B cell (primary cell): ENCODE measurements around the gene BLACAT1. TPM values are rescaled to one million over a fixed set of nuclear protein-coding genes. Genes with fewer than 3 reads are reported as not detected.

Experiments
- ATAC-seq: fragments of 200-7000 bp; cut with Tn5 transposase; one replicate; pipeline ENCODE4 v1.10.0; 2021; ENCODE audit warnings: low read depth, mild to moderate bottlenecking, moderate number of reproducible peaks, moderate library complexity
- CTCF ChIA-PET: fragments of 350-600 bp; sonication (Branson Sonifier 250); formaldehyde crosslinking; loops from one replicate; lab custom pipeline; 2021; ENCODE audit warnings: antibody characterized with exemption, inconsistent platforms; lab: Charles Lee
- POLR2A ChIA-PET: fragments of 350-600 bp; sonication (Branson Sonifier 250); formaldehyde crosslinking; loops from one replicate; lab custom pipeline; 2021; ENCODE audit warnings: antibody characterized with exemption; lab: Charles Lee
- DNase-seq: peaks from one replicate; pipeline ENCODE4 v3.0.0; 2013
- H2AFZ ChIP-seq: 2 replicates; pipeline ENCODE4 v1.6.1; 2012; ENCODE audit warnings: mild to moderate bottlenecking, low read depth, low read length; ENCODE audit not compliant: insufficient read depth, poor library complexity, severe bottlenecking
- H3K27ac ChIP-seq, 2 donors: 1 replicate in 1 of 2; 2 replicates in 1 of 2; pipeline ENCODE4 v1.5.1; 2012 to 2013; ENCODE audit warnings: low read length in 2 of 2, mild to moderate bottlenecking in 2 of 2, moderate library complexity in 1 of 2
- H3K27me3 ChIP-seq, 4 experiments: fragments of 200-600 bp in 1 of 4; sonication (generic) in 1 of 4; replicated peaks in 1 of 4; 1 replicate in 2 of 4; 2 replicates in 2 of 4; pipeline versions ENCODE4 v1.6.1 to v1.7.0; 2013 to 2016; ENCODE audit warnings: low read length in 3 of 4, mild to moderate bottlenecking in 2 of 4, mixed read lengths in 1 of 4, moderate library complexity in 1 of 4; ENCODE audit not compliant: insufficient read depth in 4 of 4, control insufficient read depth in 3 of 4; ENCODE audit errors: control extremely low read depth in 1 of 4
- H3K36me3 ChIP-seq, 2 experiments: replicated peaks in 1 of 2; 1 replicate in 1 of 2; 2 replicates in 1 of 2; pipeline versions ENCODE4 v1.6.1 to v1.7.1; 2013; ENCODE audit warnings: low read length in 1 of 2; ENCODE audit not compliant: insufficient read depth in 2 of 2, control insufficient read depth in 1 of 2; ENCODE audit errors: control extremely low read depth in 1 of 2, extremely low read depth in 1 of 2
- H3K4me1 ChIP-seq, 2 donors: fragments of 200-600 bp in 1 of 2; sonication (generic) in 1 of 2; 1 replicate in 1 of 2; 2 replicates in 1 of 2; pipeline versions ENCODE4 v1.5.1 to v1.6.1; 2013 to 2017; ENCODE audit warnings: low read length in 2 of 2; ENCODE audit not compliant: control insufficient read depth in 2 of 2, insufficient read depth in 2 of 2
- H3K4me2 ChIP-seq: replicated peaks from 2 replicates; pipeline ENCODE3; 2012; ENCODE audit warnings: mild to moderate bottlenecking, low read depth, low read length; ENCODE audit not compliant: poor library complexity, severe bottlenecking
- H3K4me3 ChIP-seq, 5 experiments: fragments of 200-600 bp in 1 of 5; sonication (generic) in 1 of 5; 1 replicate in 3 of 5; 2 replicates in 2 of 5; pipeline versions ENCODE4 v1.5.1 to v1.7.0; 2011 to 2016; ENCODE audit warnings: low read length in 4 of 5, mild to moderate bottlenecking in 4 of 5, low read depth in 2 of 5, control low read depth in 1 of 5, moderate library complexity in 1 of 5; ENCODE audit not compliant: insufficient read depth in 1 of 5; ENCODE audit errors: control extremely low read depth in 1 of 5, extremely low read depth in 1 of 5
- H3K79me2 ChIP-seq: fragments of 200-600 bp; sonication (generic); one replicate; pipeline ENCODE4 v1.6.0; 2016; ENCODE audit warnings: low read length; ENCODE audit not compliant: control insufficient read depth, insufficient read depth
- H3K9ac ChIP-seq: fragments of 200-600 bp; sonication (generic); 2 replicates; pipeline ENCODE4 v1.6.1; 2017; ENCODE audit warnings: mild to moderate bottlenecking, low read length, moderate library complexity
- H3K9me3 ChIP-seq, 3 donors: one replicate each; pipeline versions ENCODE4 v1.6.1 to v1.7.1; 2013; ENCODE audit warnings: low read length in 2 of 3; ENCODE audit not compliant: control insufficient read depth in 2 of 3, insufficient read depth in 1 of 3; ENCODE audit errors: control extremely low read depth in 1 of 3
- H4K20me1 ChIP-seq: 2 replicates; pipeline ENCODE4 v1.6.0; 2012; ENCODE audit warnings: mild to moderate bottlenecking, low read length; ENCODE audit not compliant: insufficient read depth, control insufficient read depth, poor library complexity, severe bottlenecking
- H3K27ac Mint-ChIP-seq: one replicate; pipeline ENCODE4 v1.8.0; 2021; ENCODE audit warnings: mixed read lengths
- H3K27me3 Mint-ChIP-seq: one replicate; pipeline ENCODE4 v1.8.0; 2021; ENCODE audit warnings: mixed read lengths
- H3K4me1 Mint-ChIP-seq: one replicate; pipeline ENCODE4 v1.8.0; 2021; ENCODE audit warnings: mixed read lengths
- H3K4me3 Mint-ChIP-seq: one replicate; pipeline ENCODE4 v1.8.0; 2021; ENCODE audit warnings: mixed read lengths
- H3K9me3 Mint-ChIP-seq: one replicate; pipeline ENCODE4 v1.8.0; 2022; ENCODE audit warnings: mixed read lengths; ENCODE audit not compliant: insufficient read depth
- CTCF ChIP-seq: fragments of 200-600 bp; IDR thresholded peaks from one replicate; pipeline ENCODE4 v1.8.0; 2022; ENCODE audit warnings: antibody characterized with exemption, mild to moderate bottlenecking
- EZH2 ChIP-seq: IDR thresholded peaks from 2 replicates; pipeline ENCODE4 v1.6.1; 2012; ENCODE audit warnings: borderline replicate concordance, low read depth, mild to moderate bottlenecking, moderate library complexity, low read length; ENCODE audit not compliant: insufficient read depth, poor library complexity, severe bottlenecking
- WGBS: methylation state at CpG from one replicate; pipeline ENCODE4 v1.1.5; 2013; ENCODE audit warnings: missing lambda C conversion rate; ENCODE audit not compliant: insufficient coverage; 5-methylcytosine and 5-hydroxymethylcytosine counted together
- intact Hi-C: fragments of 100-400 bp; cut with micrococcal nuclease; formaldehyde crosslinking; loops from one replicate; pipeline ENCODE4 v1.10.0; 2022
- polyA plus RNA-seq: library from polyadenylated mRNA; depleted of rRNA; stranded (reverse); fragments of >200 nt; gene quantifications from 2 replicates; pipeline ENCODE4 v1.2.3, GENCODE V29; 2012
- total RNA-seq, 2 donors: library from RNA; stranded (reverse); fragments of 120-200 nt in 1 of 2; gene quantifications; 1 replicate in 1 of 2; 2 replicates in 1 of 2; pipeline versions ENCODE4 v1.2.3 to v1.2.4, GENCODE V29; 2013 to 2022

Gene BLACAT1
- total and polyA plus RNA-seq, 2 donors (not counting 1 experiment from before 2014, with no cell fraction given), result 0.03 TPM; not detected in 1

- TF ChIP-seq EZH2 (no peak), CTCF (no peak)
- DNase-seq (no peak), ATAC-seq (no peak)
- intact Hi-C loops, result no loop called here
- Mint-ChIP-seq H3K27ac (no peak overlapping the region), H3K9me3 (no peaks in the 10 kb centered on the region), H3K4me3 (no peak overlapping the region), H3K4me1 (peaks cover 11% of the 10 kb centered on the region), H3K27me3 (peaks cover 22% of the 10 kb centered on the region)
- H4K20me1 ChIP-seq, result no peaks in the 10 kb centered on the region
- peaks cover 7 to 9% of the 10 kb centered on the region in 2 donors for H3K4me1 ChIP-seq
- H3K4me2 ChIP-seq, result no peak overlapping the region
- no peak overlapping the region for H2AFZ ChIP-seq
- no peak overlapping the region for H3K9ac ChIP-seq
- H3K27ac ChIP-seq, result no peak overlapping the region
- CTCF ChIA-PET, result interaction anchor here (1.0 to 3.2 kb wide), 6 partner anchors 23 to 245 kb away, joined by 3 to 20 read pairs (median 4); no protein-coding TSS in a partner anchor
- no peaks in the 10 kb centered on the region for H3K9me3 ChIP-seq
- WGBS, result 88% methylated on average over 8 of the region's 9 CpGs
- H3K27me3 ChIP-seq, result peaks cover 0 to 11% (median under 1%) of the 10 kb centered on the region in 4 experiments
- POLR2A ChIA-PET, result no interaction called here
- no peak overlapping the region for H3K4me3 ChIP-seq
- H3K36me3 ChIP-seq, result no peaks in the 10 kb centered on the region
- no peaks in the 10 kb centered on the region for H3K79me2 ChIP-seq
Measured at GRCh38 chr1:205500240-205501233, 44.7 kb upstream of the BLACAT1 start.

- Mint-ChIP-seq H3K4me3 (no peak overlapping the region), H3K27ac (no peak overlapping the region)
Measured at GRCh38 chr1:205499789-205500188, 43.9 kb upstream of the BLACAT1 start.

More at GRCh38 chr1:205499789-205500188, 43.9 kb upstream of the BLACAT1 start:
- H3K4me1 ChIP-seq, result peaks cover 0 to 2% of the 10 kb centered on the region in 2 donors
- no peaks in the 10 kb centered on the region for H3K79me2 ChIP-seq
- TF ChIP-seq CTCF (no peak), EZH2 (no peak)
- H4K20me1 ChIP-seq, result no peaks in the 10 kb centered on the region
- H3K27me3 ChIP-seq, result peaks cover 0 to 11% (median 2%) of the 10 kb centered on the region in 4 experiments
- no peak overlapping the region for H3K9ac ChIP-seq
- no peaks in the 10 kb centered on the region for H3K9me3 Mint-ChIP-seq
- no peak overlapping the region for H3K4me3 ChIP-seq
- ATAC-seq (no peak), DNase-seq (no peak)
- intact Hi-C loops, result no loop called here
- peaks cover 4% of the 10 kb centered on the region for H3K4me1 Mint-ChIP-seq
- 100% methylated on average over 1 of the region's 3 CpGs for WGBS
- H3K27me3 Mint-ChIP-seq, result peaks cover 29% of the 10 kb centered on the region
- H3K27ac ChIP-seq, result no peak overlapping the region
- no peaks in the 10 kb centered on the region for H3K36me3 ChIP-seq
- H3K9me3 ChIP-seq, result no peaks in the 10 kb centered on the region
- no peak overlapping the region for H2AFZ ChIP-seq
- ChIA-PET POLR2A (no interaction called here), CTCF (interaction anchor here (1.0 to 6.7 kb wide), 3 partner anchors 13 to 165 kb away, joined by 3 to 46 read pairs (median 20); no protein-coding TSS in a partner anchor)
- H3K4me2 ChIP-seq, result no peak overlapping the region
